ENCODE measurements around the gene TRHDE.

The TRHDE gene

GRCh38 chr12:72521326-72521725 is 249.2 kb downstream of the TRHDE start:
- no peak for DNase-seq

- no peak for DNase-seq
These were observed 250.2 kb downstream of the TRHDE start for GRCh38 chr12:72522411-72522810.

- DNase-seq = no peak
These were observed 251.6 kb downstream of the TRHDE start for GRCh38 chr12:72523754-72524153.

- DNase-seq = no peak
These were observed 263.2 kb downstream of the TRHDE start for GRCh38 chr12:72535212-72535990.

- no peak for DNase-seq
These were observed 268.6 kb downstream of the TRHDE start for GRCh38 chr12:72540811-72541210.

- DNase-seq = no peak
These were observed 271.8 kb downstream of the TRHDE start for GRCh38 chr12:72543777-72544467.

GRCh38 chr12:72546106-72546505 is 273.9 kb downstream of the TRHDE start:
- no peak for DNase-seq

GRCh38 chr12:72547573-72547972 is 275.4 kb downstream of the TRHDE start:
- DNase-seq = no peak

- no peak for DNase-seq
These were observed 277.0 kb downstream of the TRHDE start for GRCh38 chr12:72549184-72549583.

- DNase-seq = no peak
These were observed 288.0 kb downstream of the TRHDE start for GRCh38 chr12:72560003-72560769.

- DNase-seq = peak; percentile 49
These were observed 298.4 kb downstream of the TRHDE start for GRCh38 chr12:72570601-72571000.

- no peak for DNase-seq
These were observed 302.0 kb downstream of the TRHDE start for GRCh38 chr12:72574138-72574537.

GRCh38 chr12:72578327-72578726 is 306.2 kb downstream of the TRHDE start:
- peak; percentile 30 for DNase-seq

GRCh38 chr12:72586456-72586855 is 314.3 kb downstream of the TRHDE start:
- DNase-seq = no peak

GRCh38 chr12:72602581-72602980 is 330.4 kb downstream of the TRHDE start:
- no peak for DNase-seq

GRCh38 chr12:72605975-72606374 is 333.8 kb downstream of the TRHDE start:
- no peak for DNase-seq

GRCh38 chr12:72610342-72610741 is 338.2 kb downstream of the TRHDE start:
- DNase-seq = no peak

- DNase-seq = peak; percentile 35
These were observed 338.7 kb downstream of the TRHDE start for GRCh38 chr12:72610854-72611358.

- no peak for DNase-seq
These were observed 340.0 kb downstream of the TRHDE start for GRCh38 chr12:72612171-72612570.

- DNase-seq = no peak
These were observed 346.6 kb downstream of the TRHDE start for GRCh38 chr12:72618764-72619163.

GRCh38 chr12:72622556-72622955 is 350.4 kb downstream of the TRHDE start:
- DNase-seq = no peak

- no peak for DNase-seq
These were observed 359.9 kb downstream of the TRHDE start for GRCh38 chr12:72631926-72632685.

- DNase-seq = no peak
These were observed 370.5 kb downstream of the TRHDE start for GRCh38 chr12:72642706-72643105.

Data from hematopoietic multipotent progenitor cell treated with erythropoietin and hydrocortisone succinate and interleukin-3 and kit ligand, for 4 days (in vitro differentiated cells).